T-helper 2 cell (primary cell): Measurements from ENCODE around the gene UNC50.

Experiments
- DNase-seq, 5 experiments: peaks; one replicate each; pipeline versions ENCODE4 v3.0.0 to v3.0.0-alpha.2; 2012 to 2022
- total RNA-seq, 2 donors: gene quantifications; one replicate each; lab custom pipeline; 2026; lab: John Stamatoyannopoulos, UW

UNC50 gene
- 16.8 to 24.6 reads per million in 2 donors for total RNA-seq

- peak; percentile 84 to 96 (median 90) for DNase-seq
Observed at GRCh38 chr2:98608116-98608961, at the start of gene UNC50, which contains the start of gene COA5. Gene UNC50, plus strand, starts transcription at chr2:98608589. Its CDS starts 1,171 bp downstream, at chr2:98609760. Gene COA5, minus strand, starts transcription at chr2:98608512. Its CDS starts 107 bp downstream, at chr2:98608405.

- DNase-seq, result no peak
Observed at GRCh38 chr2:98558852-98559530, 49.4 kb upstream of the UNC50 start.

- DNase-seq, result peak in 1 of 5 experiments; percentile 63
Observed at GRCh38 chr2:98559581-98559980, 48.8 kb upstream of the UNC50 start.

- DNase-seq, result no peak
Observed at GRCh38 chr2:98560256-98560771, 48.1 kb upstream of the UNC50 start.

- no peak for DNase-seq
Observed at GRCh38 chr2:98561018-98561417, 47.4 kb upstream of the UNC50 start.

GRCh38 chr2:98561902-98562695 lies 46.3 kb upstream of the UNC50 start:
- DNase-seq, result no peak

GRCh38 chr2:98563394-98563793 lies 45.0 kb upstream of the UNC50 start:
- DNase-seq, result no peak

- no peak for DNase-seq
Observed at GRCh38 chr2:98564541-98565132, 43.8 kb upstream of the UNC50 start.

- DNase-seq, result no peak
Observed at GRCh38 chr2:98565286-98565860, 43.0 kb upstream of the UNC50 start.

GRCh38 chr2:98565941-98566340 lies 42.4 kb upstream of the UNC50 start:
- DNase-seq, result no peak

- no peak for DNase-seq
Observed at GRCh38 chr2:98568161-98568956, 40.0 kb upstream of the UNC50 start.

GRCh38 chr2:98569197-98569793 lies 39.1 kb upstream of the UNC50 start:
- peak; percentile 43 to 64 (median 52) for DNase-seq

GRCh38 chr2:98569915-98570314 lies 38.5 kb upstream of the UNC50 start:
- DNase-seq, result no peak

GRCh38 chr2:98570356-98570755 lies 38.0 kb upstream of the UNC50 start:
- no peak for DNase-seq

- no peak for DNase-seq
Observed at GRCh38 chr2:98571121-98571701, 37.2 kb upstream of the UNC50 start.

- DNase-seq, result no peak
Observed at GRCh38 chr2:98571796-98572195, 36.6 kb upstream of the UNC50 start.

- DNase-seq, result no peak
Observed at GRCh38 chr2:98572211-98572610, 36.2 kb upstream of the UNC50 start.

GRCh38 chr2:98572676-98573075 lies 35.7 kb upstream of the UNC50 start:
- DNase-seq, result no peak

GRCh38 chr2:98573426-98573825 lies 35.0 kb upstream of the UNC50 start:
- no peak for DNase-seq

GRCh38 chr2:98576666-98577312 lies 31.6 kb upstream of the UNC50 start:
- no peak for DNase-seq
